Activated CD4-positive, CD25-positive, alpha-beta regulatory T cell (primary cell): ENCODE data around the gene MARVELD3.
"Not testable (repeated sequence)": the region's sequence is repeated elsewhere in the genome, so short reads cannot be mapped to it uniquely, and the experiment has no call there.

Experiments used
- DNase-seq, 4 experiments: peaks; one replicate each; lab custom pipeline; 2025; lab: John Stamatoyannopoulos, UW

Gene MARVELD3

GRCh38 chr16:71671165-71671564 is 45.2 kb downstream of the MARVELD3 start:
- no peak for DNase-seq

DNA sequence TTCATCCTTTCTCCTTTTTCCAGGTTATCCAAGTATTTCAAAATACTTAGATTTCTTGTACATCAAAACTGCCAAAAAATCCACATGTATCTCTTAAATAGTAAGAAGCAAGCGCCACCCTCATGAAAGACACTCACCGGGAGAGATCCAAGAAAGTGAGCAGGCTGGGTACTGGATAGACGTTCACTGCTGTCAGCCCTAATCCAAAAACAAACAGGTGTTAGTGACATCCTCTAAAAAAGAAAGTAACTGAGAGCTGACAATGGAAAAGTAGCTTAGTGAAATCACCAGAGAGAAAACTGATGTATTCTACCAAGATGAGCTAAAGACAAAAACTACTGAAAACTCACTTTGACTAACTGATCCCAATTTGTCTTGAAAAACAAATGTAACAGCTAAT is 46.1 kb downstream of the MARVELD3 start:
- no peak for DNase-seq

- DNase-seq = no peak
These were observed 47.0 kb downstream of the MARVELD3 start for GRCh38 chr16:71672803-71673581.

DNA sequence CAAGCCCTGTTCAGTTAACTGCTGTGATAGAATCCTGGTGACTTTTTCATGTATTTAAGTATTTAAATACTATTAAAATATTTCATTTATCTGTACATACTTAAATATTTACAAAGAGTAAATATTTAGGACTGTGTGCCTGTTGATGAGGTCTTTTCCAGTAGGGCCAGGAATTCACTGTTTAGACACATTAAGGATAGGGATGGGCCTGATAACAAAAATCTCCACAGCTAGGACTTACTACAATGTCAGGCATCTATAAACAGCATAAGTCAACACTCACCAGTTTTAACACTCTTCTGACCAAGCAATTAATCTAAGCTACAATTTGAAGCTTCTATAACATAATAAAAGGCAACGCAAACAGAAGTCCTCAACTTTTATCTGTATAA is 47.6 kb downstream of the MARVELD3 start:
- no peak for DNase-seq

DNA sequence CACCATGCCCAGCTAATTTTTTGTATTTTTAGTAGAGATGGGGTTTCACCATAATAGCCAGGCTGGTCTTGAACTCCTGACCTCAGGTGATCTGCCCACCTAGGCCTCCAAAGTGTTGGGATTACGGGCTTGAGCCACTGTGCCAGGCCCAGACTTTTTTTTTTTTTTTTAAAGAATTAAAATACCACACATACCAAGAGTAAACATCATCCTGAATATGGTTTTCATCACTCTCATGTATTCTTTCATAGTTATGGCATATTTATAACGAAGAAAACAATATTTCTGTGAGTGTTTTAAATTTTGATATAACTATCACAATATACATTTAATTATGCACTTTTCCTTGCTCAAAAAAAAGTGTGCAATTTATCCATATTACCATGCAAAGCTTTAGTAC is 48.2 kb downstream of the MARVELD3 start:
- DNase-seq = no peak

DNA sequence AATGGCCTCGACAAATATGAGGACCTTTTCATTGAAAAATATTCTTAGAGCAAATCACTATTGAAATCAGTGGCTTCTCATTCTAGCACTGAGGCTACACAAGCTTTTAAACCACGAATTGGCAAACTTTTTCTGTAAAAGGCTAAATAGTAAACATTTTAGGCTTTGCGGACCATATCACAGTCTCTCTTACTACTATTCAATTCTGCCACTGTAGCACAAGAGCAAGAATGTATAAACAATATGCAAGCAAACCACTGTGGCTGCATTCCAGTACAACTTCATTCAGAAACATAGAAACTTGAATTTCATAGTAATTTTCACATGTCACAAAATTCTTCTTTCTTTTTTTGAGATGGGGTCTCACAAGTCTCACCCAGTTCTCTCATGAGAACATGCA is 49.4 kb downstream of the MARVELD3 start:
- no peak for DNase-seq

DNA sequence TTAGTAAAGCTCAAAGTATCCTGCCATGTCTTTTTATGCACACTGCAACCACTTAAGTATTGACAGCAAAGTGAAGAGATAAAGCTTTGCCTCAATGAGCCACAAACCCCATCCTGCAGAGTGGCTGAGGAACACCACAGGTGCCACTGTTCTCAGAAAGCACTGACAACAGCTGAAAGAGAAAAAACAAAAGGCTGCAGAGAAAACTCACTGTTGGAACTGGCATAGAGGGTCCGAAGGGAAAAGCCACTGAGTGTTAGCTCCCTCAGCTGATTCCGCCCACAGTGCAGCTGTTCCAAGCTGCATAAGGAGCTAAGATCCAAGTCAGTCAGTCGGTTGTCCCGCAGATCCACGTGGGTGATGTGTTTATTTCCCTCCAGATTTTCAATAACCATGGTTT is 50.3 kb downstream of the MARVELD3 start:
- DNase-seq = no peak

DNA sequence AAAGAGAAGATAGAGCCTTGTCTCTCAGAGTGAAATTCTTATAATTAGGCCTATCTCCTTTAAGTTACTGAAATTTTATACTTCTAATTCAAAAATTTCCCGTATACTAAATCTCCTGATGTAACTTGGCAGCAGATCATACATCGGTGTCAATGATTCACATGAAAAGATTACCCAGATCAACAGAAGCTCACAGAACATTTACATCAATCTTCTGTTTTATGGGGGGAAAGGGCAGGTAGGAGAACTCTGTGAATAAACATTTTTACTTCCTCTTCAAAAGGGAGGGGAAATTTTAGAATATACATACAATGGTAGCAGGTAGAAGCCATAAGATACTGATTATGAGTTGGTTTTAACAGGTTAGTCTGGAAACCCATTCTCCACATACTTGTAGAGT is 55.4 kb downstream of the MARVELD3 start:
- DNase-seq = no peak

DNA sequence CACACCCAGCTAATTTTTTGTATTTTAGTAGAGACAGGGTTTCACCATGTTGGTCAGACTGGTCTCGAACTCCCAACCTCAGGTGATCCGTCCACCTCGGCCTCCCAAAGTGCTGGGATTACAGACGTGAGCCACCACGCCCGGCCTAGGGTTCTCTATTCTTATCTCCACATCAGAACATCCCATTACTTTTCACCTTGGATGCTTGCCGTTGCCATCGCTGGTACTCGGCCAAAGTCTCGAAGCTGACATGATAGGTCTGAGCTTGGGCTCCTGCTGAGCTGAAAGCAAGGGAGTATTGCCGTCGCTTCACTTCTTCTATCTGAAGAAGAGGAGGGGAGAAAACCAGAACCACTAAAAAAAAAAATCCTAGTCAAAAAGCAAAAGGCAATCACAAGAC is 58.3 kb downstream of the MARVELD3 start:
- not testable (repeated sequence) for DNase-seq
